ENCODE results near the gene ICE2. TPM values are rescaled to one million over a fixed set of nuclear protein-coding genes. Genes with fewer than 3 reads are reported as not detected.
"Not testable (repeated sequence)": the region's sequence is repeated elsewhere in the genome, so short reads cannot be mapped to it uniquely, and the experiment has no call there.

The ICE2 gene
- total RNA-seq, 4 donors from 2014 or later, result 5.8 to 19.0 (median 14.3) TPM

DNA sequence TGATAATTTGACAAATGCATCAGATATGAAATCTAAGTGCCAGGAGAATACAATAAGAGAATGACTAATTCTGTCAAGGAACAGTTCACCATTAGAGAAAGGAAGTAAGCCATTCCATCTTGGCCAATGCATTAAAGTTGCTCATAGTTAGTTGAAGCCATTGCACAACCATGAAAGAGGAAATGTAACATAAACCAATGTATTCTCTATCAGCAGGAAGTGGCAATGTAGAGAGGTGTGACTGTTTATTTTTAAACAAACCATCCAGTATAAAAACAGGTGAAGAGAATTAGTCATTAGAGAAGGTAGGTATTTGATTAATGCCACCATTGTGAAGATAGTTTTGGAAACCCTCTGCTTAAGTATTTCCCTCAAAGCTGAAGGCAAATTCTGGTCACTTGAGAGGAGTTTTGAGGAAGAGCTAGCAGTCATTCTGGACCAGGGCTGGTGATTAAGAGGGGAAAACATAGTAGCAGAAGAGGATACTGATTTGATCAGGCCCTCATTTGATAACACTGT lies 70.4 kb downstream of the ICE2 start:
- intact Hi-C loops (cut with DNase I; ENCODE audit: low total_unique reads), result no loop called here
- in situ Hi-C loops (cut with MboI; ENCODE audit: low sequenced_read_pairs in 4 of 4), result no loop called here
- ATAC-seq (peak; percentile 92 to 94), DNase-seq (no peak)
- H3K9me3 ChIP-seq, result no peaks in the 10 kb centered on the region
- H3K27me3 ChIP-seq, result no peaks in the 10 kb centered on the region
- peaks cover 25 to 32% of the 10 kb centered on the region in 2 donors for H3K4me1 ChIP-seq
- no peak overlapping the region for H3K4me3 ChIP-seq
- peak overlapping the region; percentile 70 to 75 (median 74) for H3K27ac ChIP-seq
- H3K36me3 ChIP-seq, result no peaks in the 10 kb centered on the region
- TF ChIP-seq, protein P1, sequence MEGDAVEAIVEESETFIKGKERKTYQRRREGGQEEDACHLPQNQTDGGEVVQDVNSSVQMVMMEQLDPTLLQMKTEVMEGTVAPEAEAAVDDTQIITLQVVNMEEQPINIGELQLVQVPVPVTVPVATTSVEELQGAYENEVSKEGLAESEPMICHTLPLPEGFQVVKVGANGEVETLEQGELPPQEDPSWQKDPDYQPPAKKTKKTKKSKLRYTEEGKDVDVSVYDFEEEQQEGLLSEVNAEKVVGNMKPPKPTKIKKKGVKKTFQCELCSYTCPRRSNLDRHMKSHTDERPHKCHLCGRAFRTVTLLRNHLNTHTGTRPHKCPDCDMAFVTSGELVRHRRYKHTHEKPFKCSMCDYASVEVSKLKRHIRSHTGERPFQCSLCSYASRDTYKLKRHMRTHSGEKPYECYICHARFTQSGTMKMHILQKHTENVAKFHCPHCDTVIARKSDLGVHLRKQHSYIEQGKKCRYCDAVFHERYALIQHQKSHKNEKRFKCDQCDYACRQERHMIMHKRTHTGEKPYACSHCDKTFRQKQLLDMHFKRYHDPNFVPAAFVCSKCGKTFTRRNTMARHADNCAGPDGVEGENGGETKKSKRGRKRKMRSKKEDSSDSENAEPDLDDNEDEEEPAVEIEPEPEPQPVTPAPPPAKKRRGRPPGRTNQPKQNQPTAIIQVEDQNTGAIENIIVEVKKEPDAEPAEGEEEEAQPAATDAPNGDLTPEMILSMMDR (IDR thresholded peaks at IDR 0.05 in 4 of 5, conservative IDR thresholded peaks at IDR 0.05 in 1 of 5), result no peak
- TF ChIP-seq POLR2A (IDR thresholded peaks at IDR 0.05), result no peak

DNA sequence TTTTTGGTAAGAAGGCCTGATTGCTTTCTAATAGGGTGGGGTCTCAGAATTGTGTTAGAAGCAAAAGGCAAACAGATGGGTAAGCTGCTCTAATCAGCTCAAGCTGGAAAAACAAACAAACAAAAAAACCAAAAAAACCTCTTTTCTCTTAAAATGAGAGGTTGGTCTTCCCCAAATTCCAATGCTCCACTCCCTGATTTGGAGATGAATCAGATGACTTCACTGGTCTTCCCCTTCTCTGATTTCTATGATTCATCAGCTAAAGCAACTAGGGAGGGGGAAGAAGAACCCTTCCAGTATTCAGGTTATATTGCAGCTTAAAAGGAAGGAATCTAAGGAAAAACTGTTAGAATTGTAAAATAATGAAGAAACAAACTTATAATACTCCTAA lies 71.5 kb downstream of the ICE2 start:
- Histone ChIP-seq H3K27ac (peak overlapping the region; percentile 53 to 75 (median 68)), H3K4me3 (no peak overlapping the region), H3K9me3 (no peaks in the 10 kb centered on the region), H3K27me3 (no peaks in the 10 kb centered on the region), H3K36me3 (no peaks in the 10 kb centered on the region), H3K4me1 (peaks cover 25 to 32% of the 10 kb centered on the region in 2 donors)
- no peak for DNase-seq
- no peak for TF ChIP-seq POLR2A (IDR thresholded peaks at IDR 0.05)
- TF ChIP-seq, protein P1 (IDR thresholded peaks at IDR 0.05 in 4 of 5, conservative IDR thresholded peaks at IDR 0.05 in 1 of 5), result no peak
- peak; percentile 53 to 61 for ATAC-seq
- intact Hi-C loops (cut with DNase I; ENCODE audit: low total_unique reads) (no loop called here), in situ Hi-C loops (cut with MboI; ENCODE audit: low sequenced_read_pairs in 4 of 4) (no loop called here)

DNA sequence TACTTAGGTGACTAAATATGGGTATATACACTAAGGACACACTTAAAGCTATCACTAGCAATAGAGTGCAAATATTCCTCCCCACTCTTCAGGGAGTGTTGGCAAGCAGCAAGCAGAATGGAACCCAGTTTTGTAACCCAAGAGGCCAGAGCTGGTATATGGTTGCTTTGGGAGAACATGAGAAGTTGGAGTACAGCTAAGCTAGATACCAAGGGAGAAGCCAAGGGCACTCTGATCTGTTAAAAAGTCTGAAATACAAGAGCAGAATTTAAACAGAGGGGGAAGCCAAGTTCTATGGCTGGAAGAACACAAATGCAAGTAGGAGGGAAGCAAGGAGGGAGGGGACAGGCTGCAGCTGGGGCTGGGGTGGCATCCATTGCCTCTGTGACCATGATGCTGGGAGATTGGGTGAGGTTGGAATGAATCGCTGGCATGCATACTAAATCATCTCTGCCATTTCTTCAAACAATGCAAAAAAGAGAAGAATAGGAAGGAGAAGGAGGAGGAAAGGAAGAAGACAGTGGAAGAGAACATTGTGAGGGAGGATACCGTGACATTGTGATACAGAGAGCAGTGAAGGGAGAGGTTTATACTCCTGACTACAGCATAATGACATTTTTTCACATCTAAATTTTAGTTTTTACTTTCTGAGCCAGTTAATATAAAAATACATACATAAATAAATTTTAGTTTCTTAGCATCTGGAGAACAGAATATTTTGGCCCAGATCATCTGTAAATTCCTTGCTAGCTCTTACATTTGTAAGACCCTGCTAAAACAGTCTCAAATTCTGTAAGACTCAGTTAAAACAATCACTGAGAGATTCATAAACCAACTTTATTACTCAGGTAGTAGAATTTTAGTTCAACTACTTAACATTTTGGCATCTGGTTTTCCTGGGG lies 72.2 kb downstream of the ICE2 start:
- no peak overlapping the region for H3K4me3 ChIP-seq
- intact Hi-C loops (cut with DNase I; ENCODE audit: low total_unique reads) (no loop called here), in situ Hi-C loops (cut with MboI; ENCODE audit: low sequenced_read_pairs in 4 of 4) (no loop called here)
- peak overlapping the region; percentile 53 to 75 (median 68) for H3K27ac ChIP-seq
- ATAC-seq, result peak in 1 of 2 donors; percentile 40
- H3K9me3 ChIP-seq, result no peaks in the 10 kb centered on the region
- H3K27me3 ChIP-seq, result no peaks in the 10 kb centered on the region
- TF ChIP-seq, protein P1 (IDR thresholded peaks at IDR 0.05 in 4 of 5, conservative IDR thresholded peaks at IDR 0.05 in 1 of 5), result no peak
- TF ChIP-seq POLR2A (IDR thresholded peaks at IDR 0.05), result no peak
- no peaks in the 10 kb centered on the region for H3K36me3 ChIP-seq
- no peak for DNase-seq
- peaks cover 25 to 32% of the 10 kb centered on the region in 2 donors for H3K4me1 ChIP-seq

DNA sequence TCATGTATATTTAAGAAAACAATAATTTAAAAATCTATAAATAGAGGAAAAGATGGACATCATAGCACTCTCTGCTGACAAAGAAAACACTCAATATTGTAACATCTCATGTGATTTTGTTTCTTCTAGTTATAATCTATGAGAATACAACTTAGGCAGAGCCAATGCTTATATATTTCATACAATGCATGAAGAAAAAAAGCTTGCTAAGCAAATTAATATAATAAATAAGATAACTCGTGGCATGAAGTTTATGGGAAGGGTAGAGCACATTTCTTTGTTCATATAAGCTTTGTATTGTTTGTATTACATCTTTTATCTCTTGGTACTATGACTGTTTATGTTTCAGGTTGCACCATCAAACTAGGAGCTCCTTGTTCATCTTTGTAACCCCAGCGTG lies 73.5 kb downstream of the ICE2 start:
- no peak for DNase-seq
- Histone ChIP-seq H3K36me3 (no peaks in the 10 kb centered on the region), H3K4me3 (no peak overlapping the region), H3K4me1 (peaks cover 25 to 32% of the 10 kb centered on the region in 2 donors), H3K9me3 (no peaks in the 10 kb centered on the region), H3K27ac (no peak overlapping the region), H3K27me3 (no peaks in the 10 kb centered on the region)
- in situ Hi-C loops (cut with MboI; ENCODE audit: low sequenced_read_pairs in 4 of 4), result no loop called here
- intact Hi-C loops (cut with DNase I; ENCODE audit: low total_unique reads), result no loop called here
- ATAC-seq, result no peak
- no peak for TF ChIP-seq POLR2A (IDR thresholded peaks at IDR 0.05)
- TF ChIP-seq, protein P1 (IDR thresholded peaks at IDR 0.05 in 4 of 5, conservative IDR thresholded peaks at IDR 0.05 in 1 of 5), result no peak

DNA sequence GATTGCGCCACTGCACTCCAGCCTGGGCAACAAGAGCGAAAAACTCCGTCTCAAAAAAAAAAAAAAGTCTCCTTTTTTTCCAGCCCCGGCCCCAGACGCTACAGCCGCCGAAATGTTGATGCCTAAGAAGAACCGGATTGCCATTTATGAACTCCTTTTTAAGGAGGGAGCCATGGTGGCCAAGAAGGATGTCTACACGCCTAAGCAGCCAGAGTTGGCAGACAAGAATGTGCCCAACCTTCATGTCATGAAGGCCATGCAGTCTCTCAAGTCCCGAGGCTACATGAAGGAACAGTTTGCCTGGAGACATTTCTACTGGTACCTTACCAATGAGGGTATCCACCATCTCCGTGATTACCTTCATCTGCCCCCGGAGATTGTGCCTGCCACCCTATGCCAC lies 74.6 kb downstream of the ICE2 start:
- H3K36me3 ChIP-seq; H3K4me3 ChIP-seq; H3K27me3 ChIP-seq; intact Hi-C loops (cut with DNase I; ENCODE audit: low total_unique reads); H3K9me3 ChIP-seq; H3K27ac ChIP-seq; DNase-seq; in situ Hi-C loops (cut with MboI; ENCODE audit: low sequenced_read_pairs in 4 of 4); ATAC-seq: not testable (repeated sequence)
- peaks cover 25 to 32% of the 10 kb centered on the region in 2 donors for H3K4me1 ChIP-seq
